ENCODE measurements around the gene ASB14. TPM values are rescaled to one million over a fixed set of nuclear protein-coding genes. Genes with fewer than 3 reads are reported as not detected.
"Not testable (repeated sequence)": the region's sequence is repeated elsewhere in the genome, so short reads cannot be mapped to it uniquely, and the experiment has no call there.

The ASB14 gene
- 1 to 10 TPM in 2 of 10 donors, under 1 TPM in 8; 0.42 to 1.6 (median 0.80) TPM for polyA plus RNA-seq (ENCODE audit: insufficient read length in 10 of 10)
- long read RNA-seq, donor 1, result 0 reads
- long read RNA-seq, donor 2, result 0 reads
- long read RNA-seq, donor 3, result 0 reads
- long read RNA-seq, donor 4, result 0 reads
- long read RNA-seq, donor 5, result 0 reads
- long read RNA-seq, donor 6, result 0 reads
- long read RNA-seq, donor 7, result 0 reads
- long read RNA-seq, donor 8, result 0 reads
- long read RNA-seq, donor 9, result 0 reads

- DNase-seq, result no peak
Measured at GRCh38 chr3:57292159-57292896, at the start of gene ASB14. TSS of gene ASB14 (minus strand) at chr3:57292685. CDS start at chr3:57292033, 652 bp downstream.

- DNase-seq, result not testable (repeated sequence)
Measured at GRCh38 chr3:57339071-57339642, 46.7 kb upstream of the ASB14 start.

GRCh38 chr3:57338272-57339070 lies 46.0 kb upstream of the ASB14 start:
- not testable (repeated sequence) for DNase-seq

- no peak for DNase-seq
Measured at GRCh38 chr3:57335283-57335938, 42.9 kb upstream of the ASB14 start.

GRCh38 chr3:57331078-57331610 lies 38.7 kb upstream of the ASB14 start:
- no peak for DNase-seq

- DNase-seq, result not testable (repeated sequence)
Measured at GRCh38 chr3:57326498-57326897, 34.0 kb upstream of the ASB14 start.

GRCh38 chr3:57314204-57314603 lies 21.7 kb upstream of the ASB14 start:
- DNase-seq, result no peak

GRCh38 chr3:57309769-57310360 lies 17.4 kb upstream of the ASB14 start:
- DNase-seq, result no peak

GRCh38 chr3:57303520-57303919 lies 11.0 kb upstream of the ASB14 start:
- not testable (repeated sequence) for DNase-seq

GRCh38 chr3:57298041-57298440 lies 5.6 kb upstream of the ASB14 start:
- DNase-seq, result no peak

GRCh38 chr3:57292897-57293526 lies 527 bp upstream of the ASB14 start:
- DNase-seq, result no peak

- no peak for DNase-seq
Measured at GRCh38 chr3:57288403-57288802, 4.1 kb downstream of the ASB14 start.

- no peak for DNase-seq
Measured at GRCh38 chr3:57287205-57287604, 5.3 kb downstream of the ASB14 start.

GRCh38 chr3:57283334-57283733 lies 9.2 kb downstream of the ASB14 start:
- DNase-seq, result no peak

GRCh38 chr3:57281715-57282114 lies 10.8 kb downstream of the ASB14 start:
- no peak for DNase-seq

- DNase-seq, result no peak
Measured at GRCh38 chr3:57279685-57280084, 12.8 kb downstream of the ASB14 start.

- DNase-seq, result no peak
Measured at GRCh38 chr3:57278237-57278636, 14.2 kb downstream of the ASB14 start.

GRCh38 chr3:57275393-57275792 lies 17.1 kb downstream of the ASB14 start:
- DNase-seq, result no peak

- DNase-seq, result no peak
Measured at GRCh38 chr3:57274845-57275244, 17.6 kb downstream of the ASB14 start.

GRCh38 chr3:57268416-57268815 lies 24.1 kb downstream of the ASB14 start:
- DNase-seq, result no peak

GRCh38 chr3:57261929-57262328 lies 30.6 kb downstream of the ASB14 start:
- DNase-seq, result no peak

All from muscle of back (tissue), 13 donors.